HG03064 (cell line): ENCODE measurements around the gene MYCT1.

Source experiments
- ATAC-seq: cut with Tn5 transposase; IDR thresholded peaks from one replicate; pipeline ENCODE4 v1.9.1; 2021; ENCODE audit warnings: low read depth; ENCODE audit not compliant: unreplicated experiment

MYCT1 gene

DNA sequence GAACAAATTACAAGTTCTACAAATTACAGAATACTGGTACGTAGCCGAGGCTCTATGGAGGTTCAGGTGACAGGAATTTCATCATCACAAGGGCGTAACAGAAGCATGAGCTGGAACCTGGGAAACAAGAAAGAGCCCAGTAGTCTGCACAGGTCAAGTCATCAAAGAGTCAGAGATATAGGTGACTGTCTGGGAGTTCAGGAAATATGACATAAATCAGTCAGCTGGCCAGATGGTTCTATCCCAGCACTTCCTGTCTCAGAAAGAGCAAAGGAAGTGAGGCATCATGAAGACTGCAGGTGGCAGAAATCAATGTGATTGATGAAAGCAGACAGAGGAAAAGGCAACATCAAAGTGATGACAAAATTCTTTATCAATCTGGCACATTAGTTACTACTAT, 23.3 kb downstream of the MYCT1 start:
- ATAC-seq: no peak

DNA sequence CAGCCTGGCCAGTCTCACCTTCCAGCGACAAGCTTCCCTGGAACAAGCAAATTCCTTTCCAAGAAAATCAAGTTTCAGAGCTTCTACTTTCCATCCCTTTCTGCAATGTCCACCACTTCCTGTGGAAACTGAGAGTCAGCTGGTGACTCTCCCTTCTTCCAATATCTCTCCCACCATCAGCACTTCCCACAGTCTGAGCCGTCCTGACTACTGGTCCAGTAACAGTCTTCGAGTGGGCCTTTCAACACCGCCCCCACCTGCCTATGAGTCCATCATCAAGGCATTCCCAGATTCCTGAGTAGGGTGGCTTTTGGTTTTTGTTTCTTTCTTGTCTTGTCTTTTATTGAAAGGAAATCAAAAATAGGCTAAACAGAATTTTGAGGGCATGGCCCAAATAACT, 24.3 kb downstream of the MYCT1 start:
- ATAC-seq: no peak

DNA sequence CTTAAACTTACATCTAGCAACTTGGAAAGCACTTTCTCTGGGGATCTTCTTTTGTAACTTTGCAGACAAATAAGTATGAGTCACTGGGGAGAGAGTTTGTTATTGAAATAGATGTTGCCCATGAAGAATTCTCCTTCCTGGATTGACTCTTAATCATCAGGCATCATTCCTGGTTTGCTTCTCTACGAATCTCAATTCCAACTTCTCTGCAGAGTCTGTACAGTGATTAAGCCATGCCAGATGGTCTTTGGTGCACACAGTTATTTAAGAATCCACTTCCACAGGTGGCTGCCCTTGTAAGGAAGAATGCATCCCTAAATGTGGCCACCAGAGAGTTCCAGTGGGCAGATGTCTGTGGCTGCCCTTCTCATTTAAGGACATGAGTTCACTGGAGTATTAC, 25.7 kb downstream of the MYCT1 start:
- ATAC-seq: no peak

DNA sequence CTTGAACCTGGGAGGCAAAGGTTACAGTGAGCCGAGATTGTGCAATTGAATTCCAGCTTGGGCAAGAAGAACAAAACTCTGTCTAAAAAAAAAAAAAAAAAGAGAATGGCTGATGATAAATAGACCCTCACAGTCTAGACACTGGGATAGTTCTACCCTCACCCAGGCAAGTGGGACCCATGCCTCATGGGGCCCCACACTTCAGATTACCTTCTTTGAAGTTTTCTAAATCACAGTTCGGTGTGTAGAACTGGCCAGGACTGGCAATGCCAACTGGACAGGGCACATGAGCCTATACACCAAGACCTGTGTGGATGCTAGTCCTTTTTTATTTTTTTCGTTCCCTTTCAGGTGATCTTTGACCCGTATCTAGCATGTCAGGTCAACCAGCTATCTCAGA, 28.6 kb downstream of the MYCT1 start:
- no peak for ATAC-seq

DNA sequence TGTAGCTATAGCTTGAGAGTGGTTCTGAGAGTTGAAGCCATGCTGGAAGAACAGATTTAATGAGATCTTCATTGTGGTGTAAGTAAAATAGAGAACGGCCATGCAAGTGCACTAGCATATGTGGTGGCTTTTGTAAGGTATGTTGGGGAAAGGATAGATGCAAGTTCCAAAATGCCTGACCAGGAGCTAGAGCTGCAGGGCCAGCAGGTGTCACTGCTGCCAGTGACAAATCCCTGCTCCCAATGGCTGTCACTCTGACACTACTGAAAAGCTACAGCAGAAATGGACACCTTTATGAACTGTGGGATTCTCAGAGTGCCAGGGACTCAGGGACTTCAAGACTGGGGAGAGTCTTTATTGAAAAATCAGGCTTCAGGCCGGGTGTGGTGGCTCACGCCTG, 29.8 kb downstream of the MYCT1 start:
- no peak for ATAC-seq

DNA sequence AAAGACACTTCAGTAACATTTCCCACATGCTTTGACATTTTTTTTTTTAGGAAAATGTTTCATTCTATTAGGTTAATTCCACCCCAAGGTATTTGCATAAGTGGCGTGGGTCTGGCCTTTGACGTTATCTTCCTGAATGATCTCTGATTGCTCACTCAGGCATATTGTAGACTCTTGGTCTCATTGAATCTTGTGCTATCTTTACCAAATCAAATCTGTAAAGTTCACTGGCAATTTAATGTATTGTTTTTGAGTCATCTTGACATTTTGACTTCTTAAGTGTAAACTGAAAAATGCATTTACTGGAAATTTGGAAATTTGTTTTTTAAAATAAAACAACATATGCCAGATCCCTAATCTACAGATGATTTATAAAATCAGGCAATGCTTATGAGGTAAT, 36.9 kb downstream of the MYCT1 start:
- no peak for ATAC-seq

DNA sequence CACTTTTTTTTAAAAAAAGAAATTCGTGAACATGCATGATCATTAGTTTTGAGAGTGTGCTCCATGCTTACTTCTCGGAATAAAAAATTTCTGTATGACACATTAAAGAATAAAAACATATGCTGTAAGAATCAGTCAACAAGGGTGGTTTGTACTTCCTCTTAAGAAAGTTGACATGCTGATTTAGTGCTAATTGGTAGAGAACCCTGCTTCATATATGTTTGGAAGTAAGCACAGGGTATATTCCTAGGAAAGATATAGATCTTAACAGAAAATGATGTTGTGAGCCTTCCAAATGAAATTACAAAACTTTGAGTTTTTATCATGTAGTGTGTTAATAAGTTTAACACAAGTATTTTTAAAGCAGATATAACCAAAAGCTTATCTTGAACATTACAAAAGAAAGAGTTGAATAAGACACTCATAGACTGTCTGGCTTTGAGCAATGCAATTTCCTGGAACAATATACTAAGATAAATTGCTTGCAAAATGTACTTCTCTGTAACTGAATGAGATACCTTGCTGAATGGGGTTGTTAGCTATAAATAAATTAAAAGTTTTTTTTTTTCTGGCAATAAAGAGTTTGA, 39.1 kb downstream of the MYCT1 start:
- no peak for ATAC-seq

DNA sequence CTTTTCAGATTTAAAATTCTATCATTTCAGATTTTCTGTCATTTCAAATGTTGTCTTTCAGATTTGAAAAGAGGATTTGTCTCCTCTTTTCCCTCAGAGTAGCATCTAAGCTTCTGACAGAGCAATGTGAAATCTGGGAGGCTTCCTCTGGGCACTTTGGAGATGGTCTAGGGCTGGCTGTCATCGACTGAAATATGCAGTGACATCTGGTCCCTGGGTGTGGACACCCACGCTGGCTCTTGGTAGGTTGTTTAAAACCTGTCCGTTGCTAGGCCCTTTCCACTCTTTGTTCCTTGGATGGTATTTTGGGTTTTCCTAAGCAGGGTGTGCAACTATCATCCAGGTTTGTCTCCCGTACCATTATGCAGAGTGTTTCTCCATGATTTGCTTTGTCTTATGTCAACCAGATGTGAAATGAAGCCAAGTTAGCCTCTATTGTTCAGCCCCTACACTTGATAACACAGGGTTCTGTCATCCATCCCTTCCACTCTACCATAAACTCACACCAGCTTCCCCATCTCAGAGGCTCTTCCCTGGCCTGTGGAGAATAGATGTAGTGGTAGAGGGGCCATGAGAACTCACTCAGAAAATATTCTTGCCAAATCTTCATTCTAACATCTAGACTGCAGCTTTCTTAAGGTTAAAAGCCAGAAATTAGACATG, 47.9 kb downstream of the MYCT1 start:
- no peak for ATAC-seq

DNA sequence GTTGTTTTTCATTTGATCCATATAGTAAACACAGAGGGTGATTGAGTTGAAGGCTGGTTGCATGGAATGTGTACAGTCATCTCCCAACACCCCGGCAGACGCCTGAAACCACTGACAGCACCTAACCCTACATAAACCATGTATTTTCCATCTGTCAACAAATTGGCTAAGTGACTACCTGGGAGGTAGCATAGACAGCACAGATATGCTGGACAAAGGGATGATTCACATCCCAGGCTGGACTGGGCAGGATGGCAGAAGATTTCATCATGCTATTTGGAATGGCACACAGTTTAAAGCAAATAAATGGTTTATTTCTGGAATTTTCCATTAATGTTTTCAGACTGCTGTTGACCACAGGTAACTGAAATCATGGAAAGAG, 48.5 kb downstream of the MYCT1 start:
- ATAC-seq: no peak

DNA sequence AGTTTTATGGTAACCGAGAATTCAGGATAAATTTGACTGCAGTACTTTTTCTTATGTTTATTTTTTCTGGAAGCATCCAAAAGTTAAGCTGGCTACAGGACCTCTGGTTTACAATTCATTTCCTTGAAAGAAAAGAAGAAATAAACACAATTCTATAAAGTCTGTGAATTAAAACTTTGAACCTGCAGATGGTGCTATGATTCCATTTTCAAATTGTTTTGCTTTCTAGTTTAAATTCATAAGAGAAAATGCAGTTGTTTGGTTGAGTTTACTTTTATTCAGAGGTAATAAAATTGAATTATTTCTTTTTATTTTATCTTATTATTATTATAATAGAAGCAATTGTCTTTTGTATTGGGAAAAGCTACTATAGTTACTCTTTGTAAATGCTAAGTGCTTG, 51.1 kb downstream of the MYCT1 start:
- no peak for ATAC-seq

DNA sequence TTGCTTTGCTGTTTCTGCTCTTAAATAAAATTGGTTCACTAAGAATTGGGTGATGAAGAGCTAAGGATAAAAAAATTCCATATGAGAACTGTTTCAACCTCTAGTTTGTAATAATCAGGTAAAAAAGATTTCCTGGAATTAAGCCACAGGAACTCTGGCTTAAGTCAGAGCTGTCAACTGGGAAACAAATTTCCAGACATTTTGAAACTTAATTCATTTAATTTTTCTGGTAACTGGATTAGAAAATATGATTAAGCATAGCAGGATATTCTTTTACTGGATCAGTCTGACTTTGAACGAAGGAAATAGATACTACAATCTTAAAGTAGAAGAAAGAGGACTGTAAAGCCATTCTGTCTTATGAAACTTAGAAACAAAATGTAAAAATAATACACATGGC, 51.6 kb downstream of the MYCT1 start:
- no peak for ATAC-seq

DNA sequence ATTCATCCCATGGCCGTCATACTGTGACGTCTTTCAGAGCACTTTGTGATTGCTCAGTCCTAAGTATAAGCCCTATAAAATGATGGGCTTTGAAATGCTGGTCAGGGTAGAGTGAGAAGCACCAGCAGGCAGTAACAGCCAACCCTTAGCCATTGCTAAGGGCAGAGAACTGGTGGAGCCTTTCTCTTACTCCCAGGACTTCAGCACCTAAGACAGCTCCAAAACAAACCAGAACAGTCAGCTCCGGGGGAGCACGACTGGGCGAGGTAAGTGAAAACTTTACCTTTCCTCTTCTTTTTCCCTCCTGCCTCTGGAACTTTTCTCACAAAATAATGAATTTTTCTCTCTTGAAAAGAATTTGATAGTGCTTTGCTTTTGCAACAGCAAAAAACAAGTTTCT, 53.0 kb downstream of the MYCT1 start, which contains the start of gene VIP:
Gene VIP, plus strand, starts transcription at position 104 of the 400 bp plus-strand sequence. CDS start 1,381 bp downstream, outside the sequence.
- no peak for ATAC-seq

DNA sequence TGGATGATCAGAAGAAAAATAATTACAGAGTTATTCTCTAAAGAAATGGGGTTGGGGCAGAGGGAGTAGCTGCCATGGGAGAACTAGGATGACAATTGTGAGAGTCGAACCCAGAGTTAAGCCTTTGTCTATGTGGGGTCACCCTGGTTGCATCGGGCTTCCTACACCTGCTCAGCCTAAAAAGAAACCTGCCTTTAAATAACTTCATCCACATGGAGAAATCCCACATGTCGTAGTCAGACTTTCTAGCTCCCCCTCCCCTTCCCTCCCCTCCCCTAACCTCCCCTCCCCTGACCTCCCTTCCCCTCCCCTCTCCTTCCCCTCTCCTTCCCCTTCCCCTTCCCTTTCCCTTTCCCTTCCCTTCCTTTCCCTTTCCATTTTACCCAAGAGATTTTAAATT, 67.6 kb downstream of the MYCT1 start:
- ATAC-seq: no peak

DNA sequence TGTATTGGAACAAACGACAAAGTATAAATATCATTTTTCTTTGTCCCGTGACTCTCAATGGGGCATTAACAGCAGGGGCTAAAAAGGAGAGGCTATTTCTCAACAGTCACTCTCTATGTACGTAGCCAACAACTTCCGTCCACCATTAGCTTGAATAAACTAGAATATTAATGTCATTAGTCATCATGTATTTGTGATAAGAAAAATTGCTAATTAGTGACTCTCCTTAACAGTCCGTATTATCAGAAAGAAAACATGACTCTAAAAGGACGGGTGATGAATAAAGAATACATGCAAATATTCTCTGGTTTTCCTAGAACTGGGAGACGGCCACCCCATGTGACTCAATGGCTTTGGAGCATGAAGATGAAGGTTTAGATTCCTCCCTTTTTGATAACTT, 71.5 kb downstream of the MYCT1 start:
- no peak for ATAC-seq

DNA sequence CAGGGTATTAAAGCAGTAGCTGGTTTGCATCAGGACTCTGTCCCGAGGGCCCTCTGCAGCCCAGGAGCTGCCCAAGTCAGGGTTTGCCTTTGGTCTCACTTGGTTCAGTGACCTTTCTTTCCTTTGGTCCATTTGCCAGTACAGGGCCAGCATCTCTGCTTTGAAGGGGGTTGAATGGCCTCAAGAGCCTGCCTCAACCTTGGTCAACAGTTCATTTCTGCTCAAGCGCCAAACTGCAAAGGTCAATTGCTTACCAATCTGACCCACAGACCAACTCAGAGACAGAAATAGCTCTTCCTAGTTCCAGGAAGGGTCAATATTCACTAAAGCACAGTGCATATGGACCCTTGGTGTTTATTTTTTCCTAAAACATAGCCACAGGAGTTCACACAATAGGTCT, 72.3 kb downstream of the MYCT1 start:
- no peak for ATAC-seq

DNA sequence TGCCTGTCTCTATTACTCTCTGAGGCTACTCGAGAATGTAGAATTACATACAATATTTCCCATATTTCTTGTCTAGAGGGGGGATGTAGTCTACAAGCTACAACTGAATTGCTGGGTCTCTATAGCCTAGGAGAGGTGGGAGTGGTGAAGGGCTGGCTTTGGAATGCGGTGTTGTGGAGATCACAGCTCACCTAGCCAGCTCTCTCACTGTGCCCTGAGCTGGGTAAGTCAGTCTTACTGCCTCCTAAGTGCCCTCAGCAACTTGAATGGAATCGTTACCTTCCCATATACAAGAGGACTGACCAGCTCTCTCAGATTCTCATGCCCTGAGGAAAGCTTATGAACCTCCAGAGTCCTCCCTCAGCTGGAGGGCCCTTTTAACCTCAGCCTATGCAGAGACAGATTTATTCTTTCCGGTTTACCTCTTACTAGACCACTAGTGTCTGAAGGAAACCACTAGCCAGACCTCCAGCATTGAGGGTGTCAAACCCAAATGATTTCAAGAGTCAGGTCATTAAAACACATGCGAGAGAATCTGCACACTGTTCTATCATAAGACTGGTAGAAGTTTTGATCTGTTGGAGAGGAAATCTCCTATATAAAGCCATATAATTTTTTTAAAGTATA, 73.5 kb downstream of the MYCT1 start:
- ATAC-seq: no peak
